ENCODE data around the gene KATNAL1. TPM values are rescaled to one million over a fixed set of nuclear protein-coding genes. Genes with fewer than 3 reads are reported as not detected.
"Not testable (repeated sequence)": the region's sequence is repeated elsewhere in the genome, so short reads cannot be mapped to it uniquely, and the experiment has no call there.

KATNAL1 gene
- total RNA-seq, 2 experiments from 2014 or later = 8.6 to 9.0 TPM

DNA sequence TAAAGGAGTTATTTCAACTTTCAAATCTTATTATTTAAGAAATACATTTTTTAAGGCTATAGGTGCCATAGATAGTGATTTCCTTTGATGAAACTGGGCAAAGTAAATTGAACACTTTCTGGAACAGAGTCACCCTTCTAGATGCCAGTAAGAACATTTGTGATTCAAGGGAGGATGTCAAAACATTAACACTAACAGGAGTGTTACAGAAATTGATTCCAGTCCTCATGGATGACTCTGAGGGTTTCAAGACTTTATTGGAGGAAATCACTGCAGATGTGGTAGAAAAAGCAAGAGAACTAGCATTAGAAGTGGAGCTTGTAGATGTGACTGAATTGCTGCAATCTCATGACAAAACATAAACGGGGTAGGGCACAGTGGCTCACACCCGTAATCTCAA lies 12.2 kb downstream of the KATNAL1 start:
- DNase-seq = no peak
- H3K9me3 Mint-ChIP-seq = no peaks in the 10 kb centered on the region
- ATAC-seq = no peak

DNA sequence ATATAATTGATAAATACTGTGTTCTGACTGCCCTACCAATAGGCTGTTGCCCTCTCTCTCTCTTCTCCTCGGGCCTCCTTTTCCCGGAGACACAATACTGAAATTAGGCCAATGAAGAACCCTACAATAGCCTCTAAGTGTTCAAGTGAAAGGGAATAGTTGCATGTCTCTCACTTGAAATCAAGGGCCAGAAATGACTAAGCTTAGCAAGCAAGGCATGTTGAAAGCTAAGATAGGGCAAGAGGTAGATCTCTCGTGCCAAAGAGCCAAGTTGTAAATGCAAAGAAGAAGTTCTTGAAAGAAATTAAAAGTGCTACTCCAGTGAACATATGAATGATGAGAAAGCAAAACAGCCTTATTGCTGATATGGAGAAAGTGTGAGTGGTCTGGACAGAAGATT lies 13.3 kb downstream of the KATNAL1 start:
- TF ChIP-seq, protein P1, sequence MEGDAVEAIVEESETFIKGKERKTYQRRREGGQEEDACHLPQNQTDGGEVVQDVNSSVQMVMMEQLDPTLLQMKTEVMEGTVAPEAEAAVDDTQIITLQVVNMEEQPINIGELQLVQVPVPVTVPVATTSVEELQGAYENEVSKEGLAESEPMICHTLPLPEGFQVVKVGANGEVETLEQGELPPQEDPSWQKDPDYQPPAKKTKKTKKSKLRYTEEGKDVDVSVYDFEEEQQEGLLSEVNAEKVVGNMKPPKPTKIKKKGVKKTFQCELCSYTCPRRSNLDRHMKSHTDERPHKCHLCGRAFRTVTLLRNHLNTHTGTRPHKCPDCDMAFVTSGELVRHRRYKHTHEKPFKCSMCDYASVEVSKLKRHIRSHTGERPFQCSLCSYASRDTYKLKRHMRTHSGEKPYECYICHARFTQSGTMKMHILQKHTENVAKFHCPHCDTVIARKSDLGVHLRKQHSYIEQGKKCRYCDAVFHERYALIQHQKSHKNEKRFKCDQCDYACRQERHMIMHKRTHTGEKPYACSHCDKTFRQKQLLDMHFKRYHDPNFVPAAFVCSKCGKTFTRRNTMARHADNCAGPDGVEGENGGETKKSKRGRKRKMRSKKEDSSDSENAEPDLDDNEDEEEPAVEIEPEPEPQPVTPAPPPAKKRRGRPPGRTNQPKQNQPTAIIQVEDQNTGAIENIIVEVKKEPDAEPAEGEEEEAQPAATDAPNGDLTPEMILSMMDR (IDR thresholded peaks at IDR 0.05) = no peak
- no peaks in the 10 kb centered on the region for H3K27me3 Mint-ChIP-seq
- intact Hi-C loops (cut with micrococcal nuclease) = no loop called here
- no peak for DNase-seq
- no peak for ATAC-seq
- no peaks in the 10 kb centered on the region for H3K9me3 Mint-ChIP-seq
- ChIA-PET POLR2A (no interaction called here), CTCF (interaction anchor here (1.2 kb wide), 1 partner anchor 11 kb away, joined by 3 read pairs; no protein-coding TSS in a partner anchor)
- no peaks in the 10 kb centered on the region for H3K4me1 Mint-ChIP-seq (ENCODE audit: low read depth)
- H3K36me3 Mint-ChIP-seq (ENCODE audit: low read depth) = no peaks in the 10 kb centered on the region
- H3K27ac Mint-ChIP-seq = no peak overlapping the region
- H3K4me3 Mint-ChIP-seq = no peak overlapping the region

More for the DNA sequence above, 12.2 kb downstream of the KATNAL1 start:
- Mint-ChIP-seq H3K27ac (no peak overlapping the region), H3K27me3 (no peaks in the 10 kb centered on the region), H3K4me1 (ENCODE audit: low read depth) (no peaks in the 10 kb centered on the region), H3K4me3 (no peak overlapping the region), H3K36me3 (ENCODE audit: low read depth) (no peaks in the 10 kb centered on the region)
- TF ChIP-seq, protein P1 (IDR thresholded peaks at IDR 0.05) = no peak
- POLR2A ChIA-PET = no interaction called here
- intact Hi-C loops (cut with micrococcal nuclease) = no loop called here
- CTCF ChIA-PET = interaction anchor here (0.9 to 1.2 kb wide), 3 partner anchors 10 to 163 kb away, joined by 3 read pairs; no protein-coding TSS in a partner anchor

DNA sequence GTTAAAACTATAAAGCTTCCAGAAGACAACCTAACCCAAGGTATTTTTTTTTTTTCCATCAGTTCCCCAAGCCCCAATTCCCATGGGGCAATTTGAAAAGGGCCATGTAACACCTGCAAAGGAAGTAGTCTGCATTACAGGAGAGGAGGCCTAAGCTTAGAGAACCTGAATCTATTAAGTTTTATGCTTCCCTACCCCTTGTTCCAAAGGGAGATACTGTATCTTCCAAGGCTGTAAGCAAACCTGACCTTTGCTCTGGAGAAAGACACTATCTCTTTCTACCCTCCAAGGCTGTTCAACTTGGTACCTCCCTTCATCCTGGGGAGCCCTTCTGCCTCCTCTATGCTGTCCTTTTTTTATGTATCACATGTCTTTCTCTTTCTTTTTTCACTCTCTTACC lies 15.0 kb downstream of the KATNAL1 start:
- Mint-ChIP-seq H3K27ac (no peak overlapping the region), H3K9me3 (no peaks in the 10 kb centered on the region), H3K4me3 (no peak overlapping the region), H3K4me1 (ENCODE audit: low read depth) (no peaks in the 10 kb centered on the region), H3K36me3 (ENCODE audit: low read depth) (no peaks in the 10 kb centered on the region), H3K27me3 (no peaks in the 10 kb centered on the region)
- DNase-seq (no peak), ATAC-seq (no peak)
- ChIA-PET CTCF (no interaction called here), POLR2A (no interaction called here)
- TF ChIP-seq, protein P1 (IDR thresholded peaks at IDR 0.05) = no peak
- intact Hi-C loops (cut with micrococcal nuclease) = no loop called here

DNA sequence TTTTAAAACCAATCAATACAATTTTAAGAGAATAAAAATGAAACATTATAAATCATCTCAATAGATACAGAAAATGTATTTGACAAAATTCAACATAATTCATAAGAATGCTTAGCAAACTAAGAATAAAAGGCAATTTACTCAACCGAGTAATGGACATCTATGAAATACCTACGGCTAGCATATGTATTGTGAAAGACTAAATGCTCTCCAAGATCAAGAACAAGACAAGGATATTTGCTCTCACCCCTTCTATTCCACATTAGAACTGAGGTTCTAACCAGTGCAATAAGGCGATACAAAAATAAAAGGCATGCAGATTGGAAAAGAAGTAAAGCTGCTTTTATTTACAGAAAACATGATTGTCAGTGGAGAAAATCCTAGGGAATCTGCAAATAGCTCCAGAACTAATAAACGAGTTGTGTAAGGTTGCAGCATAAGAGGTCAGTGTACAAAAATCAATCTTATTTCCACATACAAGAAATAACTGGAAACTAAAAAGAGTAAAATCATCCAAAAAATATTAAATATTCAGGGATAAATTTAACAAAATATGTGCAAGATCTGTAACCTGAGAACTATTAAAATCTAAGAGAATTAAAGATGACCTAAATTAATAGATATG lies 16.4 kb downstream of the KATNAL1 start:
- ATAC-seq = no peak
- Mint-ChIP-seq H3K27ac (no peak overlapping the region), H3K4me1 (ENCODE audit: low read depth) (no peaks in the 10 kb centered on the region), H3K36me3 (ENCODE audit: low read depth) (no peaks in the 10 kb centered on the region), H3K9me3 (no peaks in the 10 kb centered on the region), H3K27me3 (no peaks in the 10 kb centered on the region), H3K4me3 (no peak overlapping the region)
- TF ChIP-seq, protein P1 (IDR thresholded peaks at IDR 0.05) = no peak
- CTCF ChIA-PET = interaction anchor here (0.8 kb wide), 1 partner anchor 14 kb away, joined by 4 read pairs; no protein-coding TSS in a partner anchor
- DNase-seq = no peak
- POLR2A ChIA-PET = no interaction called here
- intact Hi-C loops (cut with micrococcal nuclease) = no loop called here

DNA sequence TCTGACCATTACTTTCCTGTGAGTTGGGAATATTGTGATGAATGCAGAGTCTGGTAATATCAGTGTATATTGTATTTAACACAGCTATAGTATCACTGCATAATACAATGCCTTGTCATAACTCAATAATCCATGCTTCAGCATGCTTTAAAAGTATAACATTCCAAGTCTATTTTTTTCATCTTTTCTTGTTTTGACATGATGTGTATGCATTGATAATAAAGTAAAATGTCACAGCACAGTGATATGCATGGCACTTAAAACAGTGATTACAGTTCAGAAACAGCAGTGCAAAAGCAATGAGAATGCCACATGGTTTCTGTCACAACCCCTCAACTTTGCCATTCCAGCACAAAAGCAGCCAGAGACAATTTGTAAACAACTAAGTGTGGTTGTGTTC lies 17.8 kb downstream of the KATNAL1 start:
- no peak overlapping the region for H3K27ac Mint-ChIP-seq
- H3K27me3 Mint-ChIP-seq = no peaks in the 10 kb centered on the region
- ATAC-seq = no peak
- TF ChIP-seq, protein P1 (IDR thresholded peaks at IDR 0.05) = no peak
- ChIA-PET POLR2A (no interaction called here), CTCF (no interaction called here)
- H3K4me3 Mint-ChIP-seq = no peak overlapping the region
- peaks cover 13% of the 10 kb centered on the region for H3K9me3 Mint-ChIP-seq
- H3K4me1 Mint-ChIP-seq (ENCODE audit: low read depth) = no peaks in the 10 kb centered on the region
- intact Hi-C loops (cut with micrococcal nuclease) = no loop called here
- DNase-seq = no peak
- no peaks in the 10 kb centered on the region for H3K36me3 Mint-ChIP-seq (ENCODE audit: low read depth)

DNA sequence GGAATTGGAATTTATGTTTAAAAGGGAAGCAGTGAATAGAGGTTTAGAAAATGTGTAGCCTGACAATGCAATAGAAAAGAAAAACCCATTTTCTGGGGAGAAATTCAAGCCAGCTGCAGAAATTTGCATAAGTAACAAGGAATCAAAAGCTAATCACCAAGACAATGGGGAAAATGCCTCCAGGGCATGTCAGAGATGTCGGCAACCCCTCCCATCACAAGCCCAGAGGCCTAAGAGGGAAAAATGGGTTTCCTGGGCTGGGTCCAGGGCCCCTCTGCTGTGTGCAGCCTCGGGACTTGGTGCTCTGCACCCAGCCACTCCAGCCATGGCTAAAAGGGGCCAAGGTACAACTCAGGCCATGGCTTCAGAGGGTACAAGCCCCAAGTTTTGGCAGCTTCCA lies 21.3 kb downstream of the KATNAL1 start:
- POLR2A ChIA-PET; H3K27ac Mint-ChIP-seq; H3K27me3 Mint-ChIP-seq; H3K4me1 Mint-ChIP-seq (ENCODE audit: low read depth); ATAC-seq; H3K36me3 Mint-ChIP-seq (ENCODE audit: low read depth); CTCF ChIA-PET; intact Hi-C loops (cut with micrococcal nuclease); DNase-seq; H3K4me3 Mint-ChIP-seq: not testable (repeated sequence)
- H3K9me3 Mint-ChIP-seq = peaks cover 13% of the 10 kb centered on the region

All from activated CD8-positive, alpha-beta T cell treated with anti-CD3 and anti-CD28 coated beads for 36 hours (primary cell).